CD4-positive, alpha-beta T cell treated with Interleukin-6 at 100 ng/mL for 8 hours (primary cell): Measurements from ENCODE around the gene USP30.

Experiments
- DNase-seq: peaks from one replicate; pipeline ENCODE4 v3.0.0-alpha.2; 2020; ENCODE audit warnings: mixed read lengths, low spot score

Gene USP30

GRCh38 chr12:109098183-109098604, 45.8 kb downstream of the USP30 start:
- DNase-seq, result peak; percentile 9

- no peak for DNase-seq
Measured at GRCh38 chr12:109098651-109099050, 46.3 kb downstream of the USP30 start.

- DNase-seq, result peak; percentile 5
Measured at GRCh38 chr12:109099431-109100020, 47.1 kb downstream of the USP30 start.

GRCh38 chr12:109100741-109101140, 48.4 kb downstream of the USP30 start:
- no peak for DNase-seq

- no peak for DNase-seq
Measured at GRCh38 chr12:109102491-109102890, 50.1 kb downstream of the USP30 start.

- DNase-seq, result no peak
Measured at GRCh38 chr12:109105176-109105575, 52.8 kb downstream of the USP30 start.

GRCh38 chr12:109109746-109110350, 57.5 kb downstream of the USP30 start:
- no peak for DNase-seq

- peak; percentile 54 for DNase-seq
Measured at GRCh38 chr12:109110988-109111495, 58.7 kb downstream of the USP30 start.

GRCh38 chr12:109112720-109113465, 60.5 kb downstream of the USP30 start:
- DNase-seq, result no peak

GRCh38 chr12:109113661-109114321, 61.4 kb downstream of the USP30 start:
- no peak for DNase-seq

- no peak for DNase-seq
Measured at GRCh38 chr12:109114644-109115043, 62.3 kb downstream of the USP30 start.

GRCh38 chr12:109115404-109115757, 63.0 kb downstream of the USP30 start:
- DNase-seq, result no peak

- no peak for DNase-seq
Measured at GRCh38 chr12:109115758-109116610, 63.6 kb downstream of the USP30 start, which contains the start of gene ACACB. ACACB (plus strand) TSS chr12:109116587; CDS start chr12:109139406, 22,819 bp downstream.

GRCh38 chr12:109116611-109116949, 64.2 kb downstream of the USP30 start:
- no peak for DNase-seq

- no peak for DNase-seq
Measured at GRCh38 chr12:109120095-109120494, 67.7 kb downstream of the USP30 start.

GRCh38 chr12:109120557-109120956, 68.2 kb downstream of the USP30 start:
- DNase-seq, result no peak

- no peak for DNase-seq
Measured at GRCh38 chr12:109121346-109121880, 69.0 kb downstream of the USP30 start.

- no peak for DNase-seq
Measured at GRCh38 chr12:109124878-109125648, 72.7 kb downstream of the USP30 start.

- no peak for DNase-seq
Measured at GRCh38 chr12:109125791-109126190, 73.4 kb downstream of the USP30 start.

GRCh38 chr12:109126784-109127183, 74.4 kb downstream of the USP30 start:
- DNase-seq, result no peak
